Neural progenitor cell (in vitro differentiated cells): Measurements from ENCODE around the gene PCCA.

ENCODE experiments used
- CTCF ChIP-seq: fragments of 200-600 bp; sonication (generic); IDR thresholded peaks from 2 replicates; pipeline ENCODE4 v1.5.1; 2017; ENCODE audit warnings: antibody characterized with exemption, mild to moderate bottlenecking
- EZH2 ChIP-seq: fragments of 200-600 bp; sonication (generic); IDR thresholded peaks from 2 replicates; pipeline ENCODE4 v1.6.1; 2017; ENCODE audit warnings: antibody characterized with exemption, mild to moderate bottlenecking, moderate library complexity
- EZH2phosphoT487 ChIP-seq: fragments of 200-600 bp; sonication (generic); IDR thresholded peaks from 2 replicates; pipeline ENCODE4 v1.6.1; 2017; ENCODE audit warnings: antibody characterized with exemption

- TF ChIP-seq CTCF: no peak
- TF ChIP-seq EZH2phosphoT487: no peak
- no peak for TF ChIP-seq EZH2
Observed at GRCh38 chr13:100483841-100484381, 395.0 kb downstream of the PCCA start.
